ENCODE data around the gene NTRK1. TPM values are rescaled to one million over a fixed set of nuclear protein-coding genes. Genes with fewer than 3 reads are reported as not detected.

The NTRK1 gene
- total RNA-seq, 2 donors from 2014 or later, result 0.59 to 31.4 TPM

DNA sequence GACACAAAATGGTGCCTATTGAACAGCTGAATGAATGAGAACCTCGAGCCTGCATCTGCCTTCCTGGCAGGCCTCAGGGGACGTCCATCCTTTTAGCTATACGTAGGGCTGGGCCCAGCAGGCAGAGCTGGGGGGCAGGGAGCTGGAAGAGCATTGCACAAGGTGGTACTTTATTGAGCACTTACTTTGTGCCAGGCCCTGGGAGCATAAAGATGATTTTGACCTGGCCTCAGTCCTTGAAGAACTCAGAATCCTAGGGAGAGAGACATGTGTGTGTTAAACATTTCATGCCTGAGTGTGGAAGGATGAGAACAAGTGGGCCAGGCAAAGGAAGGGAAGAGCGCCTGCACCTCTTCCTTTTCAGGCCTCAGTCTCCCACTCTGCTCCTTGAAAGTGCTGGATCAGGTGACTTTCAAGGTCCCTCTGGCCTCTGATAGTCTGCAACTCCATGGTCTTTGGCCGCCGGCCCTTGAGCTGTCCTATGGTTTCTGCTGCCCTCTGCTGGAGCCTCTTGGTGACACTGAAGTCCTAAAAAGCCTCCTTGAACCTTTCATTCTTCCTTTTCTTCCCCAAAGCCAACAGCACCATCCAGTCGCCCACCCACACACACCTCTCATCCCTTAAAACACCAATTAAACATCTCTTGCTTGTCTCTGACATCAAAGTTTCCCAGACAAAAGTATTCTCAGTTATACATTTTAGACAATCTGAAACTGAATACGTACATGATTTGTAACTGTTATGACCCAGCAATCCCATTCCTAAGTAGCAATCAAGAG is 29.3 kb downstream of the NTRK1 start:
- Histone ChIP-seq H3K27me3 (replicated peaks; ENCODE audit: insufficient read depth) (peaks cover 2% of the 10 kb centered on the region), H3K4me1 (replicated peaks) (peaks cover 3% of the 10 kb centered on the region), H3K9me3 (no peaks in the 10 kb centered on the region), H3K4me3 (no peak overlapping the region), H3K36me3 (no peaks in the 10 kb centered on the region), H3K27ac (no peak overlapping the region)
- whole genome bisulfite sequencing, result 45% methylated on average over 8 of the region's 8 CpGs
- TF ChIP-seq POLR2AphosphoS5 (IDR thresholded peaks at IDR 0.05) (peak; percentile 20), POLR2A (IDR thresholded peaks at IDR 0.05) (no peak)
- TF ChIP-seq, protein P1, sequence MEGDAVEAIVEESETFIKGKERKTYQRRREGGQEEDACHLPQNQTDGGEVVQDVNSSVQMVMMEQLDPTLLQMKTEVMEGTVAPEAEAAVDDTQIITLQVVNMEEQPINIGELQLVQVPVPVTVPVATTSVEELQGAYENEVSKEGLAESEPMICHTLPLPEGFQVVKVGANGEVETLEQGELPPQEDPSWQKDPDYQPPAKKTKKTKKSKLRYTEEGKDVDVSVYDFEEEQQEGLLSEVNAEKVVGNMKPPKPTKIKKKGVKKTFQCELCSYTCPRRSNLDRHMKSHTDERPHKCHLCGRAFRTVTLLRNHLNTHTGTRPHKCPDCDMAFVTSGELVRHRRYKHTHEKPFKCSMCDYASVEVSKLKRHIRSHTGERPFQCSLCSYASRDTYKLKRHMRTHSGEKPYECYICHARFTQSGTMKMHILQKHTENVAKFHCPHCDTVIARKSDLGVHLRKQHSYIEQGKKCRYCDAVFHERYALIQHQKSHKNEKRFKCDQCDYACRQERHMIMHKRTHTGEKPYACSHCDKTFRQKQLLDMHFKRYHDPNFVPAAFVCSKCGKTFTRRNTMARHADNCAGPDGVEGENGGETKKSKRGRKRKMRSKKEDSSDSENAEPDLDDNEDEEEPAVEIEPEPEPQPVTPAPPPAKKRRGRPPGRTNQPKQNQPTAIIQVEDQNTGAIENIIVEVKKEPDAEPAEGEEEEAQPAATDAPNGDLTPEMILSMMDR (IDR thresholded peaks at IDR 0.05), result peak; percentile 31 to 78 (median 70)
- intact Hi-C loops (cut with DNase I), result loop anchor here (5.0 kb wide), 1 partner anchor 53 kb away; no protein-coding TSS in a partner anchor
- DNase-seq (ENCODE audit: low spot score), result peak; percentile 62

DNA sequence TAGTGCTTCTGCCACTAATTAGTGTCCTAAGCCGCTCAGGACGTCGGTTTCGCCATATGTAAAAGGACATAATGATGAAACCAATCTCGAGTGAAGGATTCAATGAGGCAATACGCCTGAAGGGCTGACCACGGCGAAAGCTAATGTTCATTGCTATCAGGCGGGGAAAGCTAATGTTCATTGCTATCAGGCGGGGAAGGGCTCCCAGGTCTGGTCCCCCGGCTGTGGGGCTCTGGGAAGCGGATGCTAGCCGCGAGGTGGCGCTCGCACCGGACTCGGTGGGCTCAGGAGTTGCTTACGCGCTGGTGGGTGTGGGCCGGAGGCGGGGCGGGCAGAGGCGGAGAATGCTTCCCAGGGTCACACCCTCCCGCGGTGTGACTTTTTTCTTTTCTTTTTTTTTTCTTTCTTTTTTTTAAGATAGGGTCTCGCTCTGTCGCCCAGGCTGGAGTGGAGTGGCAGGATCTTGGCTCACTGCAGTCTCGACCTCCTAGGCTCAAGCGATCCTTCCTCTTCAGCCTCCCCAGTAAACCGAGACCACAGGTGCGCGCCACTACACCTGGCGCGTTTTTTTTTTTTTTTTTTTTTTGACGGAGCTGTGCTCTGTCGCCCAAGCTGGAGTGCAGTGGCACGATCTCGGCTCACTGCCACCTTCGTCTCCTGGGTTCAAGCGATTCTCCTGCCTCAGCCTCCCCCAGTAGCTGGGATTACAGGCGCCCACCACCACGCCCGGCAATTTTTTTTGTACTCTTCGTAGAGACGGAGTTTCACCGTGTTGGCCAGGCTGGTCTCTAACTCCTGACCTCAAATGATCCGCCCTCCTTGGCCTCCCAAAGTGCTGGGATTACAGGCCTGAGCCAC is 31.8 kb downstream of the NTRK1 start:
- peaks cover 2% of the 10 kb centered on the region for H3K27me3 ChIP-seq (replicated peaks; ENCODE audit: insufficient read depth)
- peak overlapping the region in 1 of 2 donors; percentile 5 for H3K4me3 ChIP-seq
- peak; percentile 55 for TF ChIP-seq POLR2AphosphoS5 (IDR thresholded peaks at IDR 0.05)
- no peak for TF ChIP-seq POLR2A (IDR thresholded peaks at IDR 0.05)
- TF ChIP-seq, protein P1 (IDR thresholded peaks at IDR 0.05), result peak; percentile 15 to 84 (median 76)
- peak; percentile 75 for DNase-seq (ENCODE audit: low spot score)
- intact Hi-C loops (cut with DNase I), result no loop called here
- H3K27ac ChIP-seq, result peak overlapping the region; percentile 64 to 75
- no peaks in the 10 kb centered on the region for H3K36me3 ChIP-seq
- peaks cover 3% of the 10 kb centered on the region for H3K4me1 ChIP-seq (replicated peaks)
- H3K9me3 ChIP-seq, result no peaks in the 10 kb centered on the region
- 5% methylated on average over 48 of the region's 48 CpGs for WGBS

DNA sequence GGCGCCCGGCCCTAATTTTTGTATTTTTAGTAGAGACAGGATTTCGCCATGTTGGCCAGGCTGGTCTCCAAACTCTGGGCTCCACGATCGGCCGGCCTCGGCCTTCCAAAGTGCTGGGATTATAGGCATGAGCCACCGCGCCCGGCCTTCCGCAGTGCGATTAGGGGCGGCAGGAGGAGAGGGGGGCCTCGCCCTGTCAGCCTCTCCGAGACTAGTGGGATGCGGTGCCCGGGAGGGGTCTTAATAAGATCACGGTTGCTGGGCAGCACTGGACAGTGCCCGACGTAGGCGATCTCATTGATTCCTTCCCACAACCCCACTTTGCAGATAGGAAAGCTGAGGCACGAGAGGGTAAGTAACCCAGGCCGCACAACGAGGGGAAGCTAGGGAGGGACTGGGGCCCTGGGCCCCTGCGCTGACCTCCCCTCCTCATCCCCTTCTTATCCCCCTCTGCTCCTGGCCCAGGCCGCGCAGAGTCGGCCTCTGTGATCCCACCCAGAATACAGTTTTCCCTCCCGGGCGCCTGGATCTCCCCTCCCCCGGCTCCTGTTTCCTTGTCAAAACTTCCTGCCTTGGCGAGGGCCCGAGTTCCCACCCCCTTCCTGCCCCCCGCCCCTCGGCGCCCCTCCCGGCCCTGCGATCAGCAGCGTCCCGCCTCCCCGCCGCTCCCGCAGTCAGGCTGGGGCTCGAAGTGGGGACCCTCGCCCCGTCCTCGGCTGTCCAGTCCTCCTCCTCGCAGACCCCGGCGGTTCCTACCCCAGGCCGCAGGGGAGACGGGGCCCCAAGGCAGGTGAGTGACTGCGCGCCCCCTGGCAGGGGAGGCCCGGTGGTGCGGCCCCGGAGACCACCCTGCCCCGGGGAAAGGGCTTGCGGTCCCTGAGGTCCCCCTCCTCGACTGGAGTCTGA is 32.6 kb downstream of the NTRK1 start, which contains the start of gene PEAR1:
TSS of gene PEAR1 (plus strand) at position 671 of the 906 bp plus-strand sequence. CDS start 10,209 bp downstream, outside the sequence.
- Histone ChIP-seq H3K4me1 (replicated peaks) (peaks cover 3% of the 10 kb centered on the region), H3K36me3 (no peaks in the 10 kb centered on the region), H3K4me3 (peak within 1 kb of the TSS; percentile 16 to 23), H3K9me3 (no peaks in the 10 kb centered on the region), H3K27ac (peak within 1 kb of the TSS; percentile 64 to 75), H3K27me3 (replicated peaks; ENCODE audit: insufficient read depth) (peaks cover 2% of the 10 kb centered on the region)
- intact Hi-C loops (cut with DNase I), result no loop called here
- DNase-seq (ENCODE audit: low spot score), result no peak
- WGBS, result 13% methylated on average over 49 of the region's 60 CpGs
- TF ChIP-seq POLR2A (IDR thresholded peaks at IDR 0.05) (no peak), POLR2AphosphoS5 (IDR thresholded peaks at IDR 0.05) (no peak)
- TF ChIP-seq, protein P1 (IDR thresholded peaks at IDR 0.05), result no peak

DNA sequence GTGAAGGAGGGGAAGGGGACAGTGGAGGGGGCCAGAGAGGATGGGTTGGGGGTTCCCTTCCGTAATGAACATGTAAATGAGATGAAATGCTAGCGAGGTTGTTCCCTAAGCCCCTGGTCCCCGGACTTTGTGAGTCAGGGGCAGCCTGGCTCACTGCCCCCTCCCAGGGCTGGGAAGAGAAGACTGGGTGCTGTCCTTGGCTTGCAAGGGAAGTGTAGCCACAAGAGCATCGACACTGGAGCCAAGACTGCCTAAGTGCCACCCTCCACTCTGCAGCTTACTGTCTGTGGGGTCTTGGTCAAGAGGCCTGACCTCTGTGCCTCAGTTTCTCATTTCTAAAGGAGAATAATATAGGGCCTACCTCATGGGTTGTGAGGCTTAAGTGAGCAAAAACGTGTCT is 33.3 kb downstream of the NTRK1 start:
- intact Hi-C loops (cut with DNase I), result no loop called here
- DNase-seq (ENCODE audit: low spot score), result no peak

More for the DNA sequence above, 33.3 kb downstream of the NTRK1 start:
- Histone ChIP-seq H3K36me3 (no peaks in the 10 kb centered on the region), H3K9me3 (no peaks in the 10 kb centered on the region), H3K27me3 (replicated peaks; ENCODE audit: insufficient read depth) (peaks cover 2% of the 10 kb centered on the region), H3K4me3 (peak overlapping the region; percentile 16 to 23), H3K4me1 (replicated peaks) (peaks cover 3% of the 10 kb centered on the region), H3K27ac (peak overlapping the region; percentile 64 to 75)
- no peak for TF ChIP-seq POLR2AphosphoS5 (IDR thresholded peaks at IDR 0.05)
- TF ChIP-seq, protein P1 (IDR thresholded peaks at IDR 0.05), result no peak
- TF ChIP-seq POLR2A (IDR thresholded peaks at IDR 0.05), result no peak
- 49% methylated on average over 5 of the region's 5 CpGs for WGBS

Data from prostate gland (tissue), 2 donors.